Naive thymus-derived CD8-positive, alpha-beta T cell (primary cell): ENCODE measurements around the gene GPR55. TPM values are rescaled to one million over a fixed set of nuclear protein-coding genes. Genes with fewer than 3 reads are reported as not detected.

ENCODE experiments used
- ATAC-seq, 2 donors: fragments of 150-1000 bp; cut with Tn5 transposase in 1 of 2; sonication (Bioruptor Pico), chemical (Tn5 transposase) in 1 of 2; 1 replicate in 1 of 2; 2 replicates in 1 of 2; pipeline ENCODE4 v1.10.0; 2021; ENCODE audit warnings: mild to moderate bottlenecking in 2 of 2, moderate library complexity in 2 of 2
- POLR2A ChIA-PET: fragments of 350-600 bp; sonication (Branson Sonifier 250); formaldehyde crosslinking; loops from one replicate; lab custom pipeline; 2021; ENCODE audit warnings: antibody characterized with exemption; lab: Charles Lee
- DNase-seq, 10 donors: peaks; one replicate each; pipeline versions ENCODE4 v3.0.0 to v3.0.0-alpha.2; 2020 to 2022
- H3K27ac Mint-ChIP-seq, 10 donors: one replicate each; pipeline ENCODE4 v1.8.0; 2020 to 2022; ENCODE audit warnings: mild to moderate bottlenecking in 10 of 10, mixed read lengths in 10 of 10, moderate library complexity in 4 of 10, inconsistent platforms in 1 of 10
- H3K27me3 Mint-ChIP-seq, 5 donors: one replicate each; pipeline ENCODE4 v1.8.0; 2021 to 2022; ENCODE audit warnings: mixed read lengths in 5 of 5
- H3K36me3 Mint-ChIP-seq, 3 donors: one replicate each; pipeline ENCODE4 v1.8.0; 2020 to 2022; ENCODE audit warnings: mixed read lengths in 3 of 3, mild to moderate bottlenecking in 2 of 3, inconsistent platforms in 1 of 3
- H3K4me1 Mint-ChIP-seq, 4 donors: one replicate each; pipeline ENCODE4 v1.8.0; 2021 to 2022; ENCODE audit warnings: mixed read lengths in 4 of 4
- H3K4me3 Mint-ChIP-seq, 10 donors: one replicate each; pipeline ENCODE4 v1.8.0; 2020 to 2022; ENCODE audit warnings: mild to moderate bottlenecking in 10 of 10, mixed read lengths in 10 of 10, moderate library complexity in 6 of 10, inconsistent platforms in 1 of 10
- H3K9me3 Mint-ChIP-seq, 9 donors: one replicate each; pipeline ENCODE4 v1.8.0; 2020 to 2022; ENCODE audit warnings: mixed read lengths in 9 of 9, mild to moderate bottlenecking in 3 of 9, inconsistent platforms in 1 of 9, moderate library complexity in 1 of 9
- polyA plus RNA-seq, 3 donors: library from polyadenylated mRNA; unstranded; fragments of 300-500 nt; fragmentation: Illumina TruSeq; gene quantifications; one replicate each; pipeline ENCODE4 v1.2.3, GENCODE V29; 2021
- total RNA-seq, 8 experiments: library from RNA in 2 of 8; stranded (reverse) in 2 of 8; gene quantifications; one replicate each; pipeline ENCODE4 v1.2.3 and lab custom pipeline; 2021 to 2026

GPR55 gene
- total and polyA plus RNA-seq, 5 experiments from 2014 or later: 1.1 to 10.4 (median 3.2) TPM

DNA sequence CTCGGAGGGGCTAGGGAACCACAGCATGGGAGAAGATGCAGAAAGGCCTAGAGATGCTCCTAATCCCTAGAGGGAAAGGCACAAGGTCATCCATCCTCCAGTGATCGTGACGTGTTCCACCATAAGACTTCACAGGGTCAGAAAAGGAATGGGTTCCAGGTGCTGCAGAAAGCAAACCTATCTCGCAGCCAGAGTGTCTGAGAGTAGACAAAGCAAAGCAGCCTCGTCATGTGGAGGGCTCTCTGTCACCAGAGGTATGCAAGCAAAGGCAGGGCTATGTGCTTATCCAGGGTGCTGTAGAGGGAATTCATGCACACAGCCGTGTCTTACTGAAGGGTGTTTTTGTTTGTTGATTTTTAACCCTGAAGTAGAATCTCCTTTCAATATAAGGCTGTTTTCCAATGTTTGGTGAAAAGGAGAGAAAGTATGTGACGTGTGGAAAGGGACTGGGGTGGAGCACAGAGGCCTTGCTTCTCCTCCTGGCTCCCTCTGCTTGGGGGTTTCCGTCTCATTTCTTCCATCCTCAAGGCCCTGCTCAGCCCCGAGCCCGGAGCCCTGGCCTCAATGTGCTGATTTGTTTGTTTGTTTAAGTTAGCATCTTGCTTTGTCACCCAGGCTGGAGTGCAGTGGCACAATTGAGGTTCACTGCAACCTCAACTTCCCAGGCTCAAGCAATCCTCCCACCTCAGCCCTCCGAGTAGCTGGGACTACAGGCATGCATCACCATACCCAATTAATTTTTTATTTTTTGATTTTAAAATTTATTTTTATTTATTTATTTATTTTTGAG lies 3.0 kb downstream of the GPR55 start:
- H3K9me3 Mint-ChIP-seq: no peaks in the 10 kb centered on the region
- no peaks in the 10 kb centered on the region for H3K36me3 Mint-ChIP-seq
- peak overlapping the region in 7 of 10 donors; percentile 22 to 61 (median 46) for H3K4me3 Mint-ChIP-seq
- no peaks in the 10 kb centered on the region for H3K27me3 Mint-ChIP-seq
- H3K4me1 Mint-ChIP-seq: peaks cover 21 to 65% (median 61%) of the 10 kb centered on the region in 4 donors
- POLR2A ChIA-PET: interaction anchor here (0.9 kb wide), 1 partner anchor 9 kb away, joined by 3 read pairs; no protein-coding TSS in a partner anchor
- DNase-seq (no peak), ATAC-seq (no peak)
- peak overlapping the region in 3 of 10 donors; percentile 31 to 72 (median 40) for H3K27ac Mint-ChIP-seq

DNA sequence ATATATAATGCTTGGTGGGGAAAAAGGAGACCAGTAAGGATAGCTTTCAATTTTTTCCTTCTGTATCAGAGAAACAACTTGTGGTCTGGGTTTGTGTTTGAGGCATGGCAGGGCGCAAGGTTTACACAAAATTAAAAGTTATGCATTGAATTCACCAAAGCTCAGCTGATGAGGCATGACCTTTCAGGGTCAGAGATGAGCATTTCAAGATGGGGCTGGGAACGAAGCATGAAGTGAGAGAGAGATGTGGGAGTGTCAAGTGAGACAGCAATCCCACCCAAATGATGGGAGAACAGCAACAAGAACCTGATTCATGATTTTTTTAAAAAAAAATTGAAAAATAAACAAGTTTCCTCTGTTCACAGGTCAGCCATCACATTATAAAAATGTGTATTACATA lies 4.9 kb downstream of the GPR55 start:
- H3K27ac Mint-ChIP-seq: peak overlapping the region in 4 of 10 donors; percentile 23 to 84 (median 59)
- POLR2A ChIA-PET: no interaction called here
- no peaks in the 10 kb centered on the region for H3K27me3 Mint-ChIP-seq
- ATAC-seq (no peak), DNase-seq (no peak)
- peak overlapping the region in 8 of 10 donors; percentile 9 to 82 (median 40) for H3K4me3 Mint-ChIP-seq
- H3K36me3 Mint-ChIP-seq: no peaks in the 10 kb centered on the region
- H3K9me3 Mint-ChIP-seq: no peaks in the 10 kb centered on the region
- H3K4me1 Mint-ChIP-seq: peaks cover 20 to 67% (median 61%) of the 10 kb centered on the region in 4 donors

DNA sequence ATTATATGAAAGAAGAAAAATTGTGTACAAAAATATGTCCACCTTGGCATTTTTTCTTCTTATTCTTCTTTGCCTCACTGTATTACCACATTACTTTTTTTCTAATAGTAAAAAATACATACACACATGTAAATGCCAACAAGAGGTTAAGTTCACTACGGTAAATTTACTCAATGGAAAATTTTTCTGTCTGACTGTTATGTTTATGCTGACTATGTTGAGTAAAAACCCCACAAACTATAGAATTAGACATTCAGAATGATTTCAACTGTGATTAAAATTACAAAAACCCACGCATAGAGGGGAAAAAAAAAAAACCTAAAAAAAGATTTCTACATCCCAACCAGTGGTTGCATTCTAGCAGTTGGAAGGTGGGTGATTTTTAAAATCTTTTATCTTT lies 5.4 kb downstream of the GPR55 start:
- Mint-ChIP-seq H3K4me3 (peak overlapping the region in 6 of 10 donors; percentile 18 to 82 (median 36)), H3K4me1 (peaks cover 16 to 62% (median 58%) of the 10 kb centered on the region in 4 donors), H3K27ac (peak overlapping the region in 2 of 10 donors; percentile 74 to 84)

DNA sequence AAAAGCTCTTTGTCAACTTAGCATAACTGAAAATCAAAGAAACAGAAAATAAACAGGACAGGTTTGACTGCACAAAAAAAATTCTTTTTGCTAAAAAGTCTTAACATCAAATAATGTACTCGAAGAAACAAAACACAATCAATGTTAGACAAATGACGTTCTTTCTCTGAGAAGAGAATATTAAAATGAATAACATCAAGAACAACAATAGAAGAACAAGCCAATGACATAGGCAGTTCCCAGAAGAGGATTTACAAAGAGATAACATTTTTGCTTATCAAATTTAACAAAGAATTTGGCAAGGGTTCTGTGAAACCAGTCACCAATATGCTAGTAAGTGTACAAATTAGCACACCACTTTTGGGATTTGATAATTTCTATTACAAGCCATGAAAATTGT lies 5.8 kb downstream of the GPR55 start:
- Mint-ChIP-seq H3K9me3 (no peaks in the 10 kb centered on the region), H3K4me1 (peaks cover 16 to 59% (median 56%) of the 10 kb centered on the region in 4 donors), H3K4me3 (peak overlapping the region in 3 of 10 donors; percentile 9 to 71 (median 21)), H3K27ac (peak overlapping the region in 2 of 10 donors; percentile 5 to 57), H3K36me3 (peaks cover 0 to 2% (median 0%) of the 10 kb centered on the region in 3 donors), H3K27me3 (no peaks in the 10 kb centered on the region)
- POLR2A ChIA-PET: interaction anchor here (0.6 kb wide), 1 partner anchor 65 kb away, joined by 3 read pairs; no protein-coding TSS in a partner anchor
- DNase-seq (no peak), ATAC-seq (no peak)

More for the DNA sequence above, 5.4 kb downstream of the GPR55 start:
- DNase-seq (no peak), ATAC-seq (no peak)
- Mint-ChIP-seq H3K27me3 (no peaks in the 10 kb centered on the region), H3K9me3 (no peaks in the 10 kb centered on the region), H3K36me3 (peaks cover 0 to under 1% (median 0%) of the 10 kb centered on the region in 3 donors)
- POLR2A ChIA-PET: no interaction called here

DNA sequence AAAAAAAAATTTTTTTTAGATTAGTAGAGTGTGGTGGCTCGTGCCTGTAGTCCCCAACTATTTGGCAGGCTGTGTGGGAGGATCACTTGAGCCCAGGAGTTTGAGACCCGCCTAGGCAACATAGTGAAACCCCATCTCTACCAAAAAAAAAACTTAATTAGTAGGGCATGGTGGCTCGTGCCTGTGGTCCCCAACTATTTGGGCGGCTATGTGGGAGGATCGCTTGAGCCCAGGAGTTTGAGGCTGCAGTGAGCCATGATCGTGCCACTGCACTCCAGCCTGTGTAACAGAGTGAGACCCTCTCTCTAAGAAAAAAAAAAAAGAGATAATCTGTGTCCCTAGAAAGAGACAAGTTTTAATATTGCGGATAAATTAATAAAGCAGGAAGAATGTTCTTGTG lies 8.8 kb downstream of the GPR55 start:
- Mint-ChIP-seq H3K27ac (no peak overlapping the region), H3K9me3 (no peaks in the 10 kb centered on the region), H3K36me3 (peaks cover 0 to 2% (median 0%) of the 10 kb centered on the region in 3 donors), H3K27me3 (peaks cover 0 to 2% (median 0%) of the 10 kb centered on the region in 5 donors), H3K4me1 (peaks cover 6 to 48% (median 39%) of the 10 kb centered on the region in 4 donors), H3K4me3 (no peak overlapping the region)
- no peak for ATAC-seq
- POLR2A ChIA-PET: no interaction called here
- no peak for DNase-seq

DNA sequence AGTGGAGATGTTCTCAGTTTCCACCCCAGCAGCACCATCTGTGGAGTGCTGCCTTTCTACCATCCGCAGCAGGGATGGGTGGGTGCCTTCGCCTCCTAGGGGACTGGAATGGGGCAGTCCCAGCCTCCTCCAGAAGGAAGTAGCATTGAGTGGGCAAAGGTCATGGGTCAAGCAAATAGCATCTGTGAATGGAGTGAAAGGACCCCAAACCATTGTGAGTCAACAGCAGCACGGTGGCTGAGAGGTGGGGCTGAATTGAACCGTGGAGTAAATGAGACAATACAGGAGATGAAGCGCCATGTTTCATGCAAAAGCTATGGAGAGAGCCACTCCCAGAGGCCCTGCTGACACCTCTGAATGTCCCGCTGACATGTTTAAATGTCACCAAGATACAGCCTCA lies 9.7 kb downstream of the GPR55 start:
- ATAC-seq (no peak), DNase-seq (no peak)
- Mint-ChIP-seq H3K4me3 (no peak overlapping the region), H3K36me3 (peaks cover 0 to 6% (median 2%) of the 10 kb centered on the region in 3 donors), H3K9me3 (no peaks in the 10 kb centered on the region), H3K27ac (peak overlapping the region in 2 of 10 donors; percentile 15 to 29), H3K27me3 (peaks cover 0 to 2% (median 0%) of the 10 kb centered on the region in 5 donors), H3K4me1 (peaks cover 6 to 48% (median 37%) of the 10 kb centered on the region in 4 donors)
- POLR2A ChIA-PET: no interaction called here

DNA sequence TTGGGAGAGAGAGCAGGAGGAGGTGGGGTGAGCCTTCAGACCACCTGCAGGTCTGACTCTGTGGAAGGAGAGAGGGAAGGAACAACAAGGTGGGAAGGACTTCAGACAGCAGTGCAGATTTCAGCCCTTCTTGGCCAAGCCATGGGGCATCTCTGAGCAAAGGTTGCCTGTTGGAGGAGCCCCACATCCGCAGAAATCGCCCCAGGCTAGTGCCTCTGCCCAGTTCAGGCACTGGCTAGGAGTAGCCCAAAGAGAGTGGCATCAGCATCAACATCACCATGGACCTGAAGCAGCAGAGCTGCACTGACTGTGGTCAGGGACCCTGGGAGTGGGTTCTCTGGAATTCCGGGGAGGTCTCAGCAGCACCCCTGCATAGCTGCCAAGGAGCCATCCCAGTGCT lies 10.2 kb downstream of the GPR55 start:
- H3K4me1 Mint-ChIP-seq: peaks cover 9 to 46% (median 34%) of the 10 kb centered on the region in 4 donors
- no peak overlapping the region for H3K4me3 Mint-ChIP-seq
- ATAC-seq (no peak), DNase-seq (no peak)
- POLR2A ChIA-PET: no interaction called here
- peaks cover 0 to 11% (median 2%) of the 10 kb centered on the region in 3 donors for H3K36me3 Mint-ChIP-seq
- H3K27me3 Mint-ChIP-seq: peaks cover 0 to 2% (median 0%) of the 10 kb centered on the region in 5 donors
- H3K27ac Mint-ChIP-seq: peak overlapping the region in 3 of 10 donors; percentile 72 to 84 (median 73)
- no peaks in the 10 kb centered on the region for H3K9me3 Mint-ChIP-seq

DNA sequence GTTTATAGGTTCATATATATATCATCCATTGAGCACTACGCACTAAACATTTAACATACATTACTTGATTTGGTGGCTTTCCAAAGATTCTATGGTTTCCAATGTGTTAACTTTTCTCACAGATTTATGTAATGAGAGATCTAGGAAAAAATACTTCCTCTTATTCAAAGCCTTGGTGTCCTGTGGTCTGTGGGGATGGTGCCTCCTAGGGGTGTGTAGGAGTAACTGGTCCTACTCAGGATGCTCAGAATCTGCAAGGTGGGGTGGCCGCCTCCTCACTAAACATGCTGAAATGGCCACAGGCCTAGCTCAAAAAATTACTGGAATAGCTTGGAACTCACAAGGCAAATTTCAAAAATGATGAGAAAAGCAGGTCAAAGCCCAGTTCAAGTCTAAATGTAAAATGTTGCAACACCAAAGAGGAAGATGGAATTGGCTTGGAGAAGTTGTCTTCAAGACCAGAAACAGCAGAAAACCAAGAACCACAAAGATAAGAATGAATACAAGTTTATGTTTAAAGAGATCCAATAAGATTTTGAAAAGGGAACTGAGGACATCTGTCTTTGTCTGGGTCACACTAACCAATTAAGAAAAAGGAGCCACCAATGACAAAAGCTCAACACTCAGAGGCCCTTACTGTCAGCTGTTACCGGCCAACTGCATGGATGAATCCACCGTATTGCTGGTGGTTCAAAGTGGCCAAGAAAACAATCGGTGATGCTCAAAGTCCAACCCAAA lies 11.5 kb downstream of the GPR55 start:
- peaks cover 0 to 18% (median 11%) of the 10 kb centered on the region in 3 donors for H3K36me3 Mint-ChIP-seq
- H3K27me3 Mint-ChIP-seq: peaks cover 0 to 2% (median 0%) of the 10 kb centered on the region in 5 donors
- peak in 5 of 10 donors; percentile 32 to 74 (median 42) for DNase-seq
- H3K27ac Mint-ChIP-seq: peak overlapping the region in 3 of 10 donors; percentile 36 to 45 (median 43)
- ATAC-seq: peak; percentile 68 to 83
- H3K4me1 Mint-ChIP-seq: peaks cover 15 to 57% (median 36%) of the 10 kb centered on the region in 4 donors
- no peak overlapping the region for H3K4me3 Mint-ChIP-seq
- no peaks in the 10 kb centered on the region for H3K9me3 Mint-ChIP-seq
- POLR2A ChIA-PET: interaction anchor here (1.2 to 1.4 kb wide), 2 partner anchors 11 to 49 kb away, joined by 3 to 5 read pairs; partner anchors contain the start of genes GPR55 and ITM2C

DNA sequence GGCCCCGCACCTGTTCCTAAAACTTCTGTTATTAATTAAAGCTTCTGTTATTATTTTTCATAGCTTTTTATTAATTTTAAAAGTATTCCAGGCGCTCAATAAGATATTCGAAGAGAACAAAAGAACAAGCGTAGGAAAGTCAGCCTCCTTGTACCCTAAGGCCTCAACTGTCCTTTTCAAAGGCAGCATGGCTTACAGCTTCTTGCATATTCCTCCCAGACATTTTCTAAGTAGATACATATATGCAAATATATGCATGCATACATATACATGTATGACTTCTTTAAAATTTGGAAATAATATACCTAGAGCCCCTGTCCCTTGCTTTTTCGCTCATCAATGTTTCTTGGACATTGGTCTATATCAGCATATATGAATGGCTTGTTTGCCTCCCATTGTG lies 12.3 kb downstream of the GPR55 start:
- Mint-ChIP-seq H3K4me1 (peaks cover 18 to 55% (median 35%) of the 10 kb centered on the region in 4 donors), H3K27me3 (peaks cover 0 to 2% (median 0%) of the 10 kb centered on the region in 5 donors), H3K36me3 (peaks cover 0 to 21% (median 11%) of the 10 kb centered on the region in 3 donors), H3K9me3 (no peaks in the 10 kb centered on the region), H3K4me3 (no peak overlapping the region), H3K27ac (no peak overlapping the region)
- no peak for DNase-seq
- ATAC-seq: no peak
- POLR2A ChIA-PET: interaction anchor here (0.7 to 1.4 kb wide), 3 partner anchors 10 to 48 kb away, joined by 3 to 5 read pairs (median 3); partner anchors contain the start of genes GPR55 and ITM2C

DNA sequence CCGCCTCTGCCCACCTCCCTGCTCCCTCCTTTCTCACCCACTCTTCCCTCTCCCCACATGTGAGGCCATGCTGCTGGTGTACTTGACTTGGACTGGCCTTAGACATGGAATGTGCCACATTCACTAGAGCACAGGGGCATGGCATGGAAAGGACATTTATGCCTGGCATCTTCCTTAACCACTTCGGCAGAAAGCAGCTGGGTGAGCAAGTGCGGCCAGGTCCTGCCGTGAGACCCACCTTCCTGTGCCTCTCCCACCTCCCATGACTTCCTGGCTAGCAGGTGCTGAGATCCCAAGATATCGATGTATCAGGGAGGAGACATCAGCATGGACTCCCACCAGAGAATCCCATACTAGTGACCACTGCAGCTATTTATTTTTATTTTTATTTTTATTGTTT lies 13.0 kb downstream of the GPR55 start:
- no peak overlapping the region for H3K4me3 Mint-ChIP-seq
- ATAC-seq: no peak
- POLR2A ChIA-PET: interaction anchor here (1.0 to 1.2 kb wide), 2 partner anchors 10 to 47 kb away, joined by 3 read pairs; partner anchors contain the start of gene ITM2C
- H3K9me3 Mint-ChIP-seq: no peaks in the 10 kb centered on the region
- H3K27ac Mint-ChIP-seq: peak overlapping the region in 1 of 10 donors; percentile 8
- peaks cover 0 to 2% (median 0%) of the 10 kb centered on the region in 5 donors for H3K27me3 Mint-ChIP-seq
- H3K36me3 Mint-ChIP-seq: peaks cover 0 to 21% (median 11%) of the 10 kb centered on the region in 3 donors
- no peak for DNase-seq
- peaks cover 18 to 55% (median 34%) of the 10 kb centered on the region in 4 donors for H3K4me1 Mint-ChIP-seq

DNA sequence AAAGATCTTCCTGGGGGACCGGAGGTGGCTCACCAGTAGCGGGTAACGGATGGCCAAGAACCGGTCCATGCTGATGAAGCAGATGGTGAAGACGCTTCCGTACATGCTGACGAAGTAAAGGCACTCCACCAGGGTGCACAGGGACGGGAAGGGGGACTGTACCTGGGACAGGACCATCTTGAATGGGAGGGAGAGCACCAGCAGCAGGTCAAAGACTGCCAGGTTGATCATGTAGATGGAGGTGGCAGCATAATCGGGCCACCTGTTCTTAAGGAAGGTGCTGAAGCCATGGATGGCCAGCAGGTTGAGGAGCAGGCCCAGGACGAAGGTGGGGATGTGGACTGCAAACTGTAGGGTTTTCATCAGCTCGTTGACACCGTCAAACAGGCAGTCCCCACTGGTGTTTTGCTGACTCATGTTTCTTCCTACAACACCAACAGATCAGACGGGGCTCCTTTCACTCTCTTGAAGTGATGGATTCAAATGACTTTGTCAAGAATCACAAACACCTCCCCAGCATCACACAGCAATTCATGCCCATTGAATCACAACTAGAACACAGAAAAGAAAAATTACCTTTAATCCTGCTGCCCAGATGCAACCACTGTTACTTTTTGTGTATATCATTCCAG lies 14.4 kb downstream of the GPR55 start:
- Mint-ChIP-seq H3K9me3 (no peaks in the 10 kb centered on the region), H3K27ac (peak overlapping the region in 4 of 10 donors; percentile 11 to 63 (median 48)), H3K27me3 (peaks cover 0 to 2% (median 0%) of the 10 kb centered on the region in 5 donors), H3K36me3 (peaks cover 0 to 21% (median 11%) of the 10 kb centered on the region in 3 donors), H3K4me3 (no peak overlapping the region), H3K4me1 (peaks cover 25 to 63% (median 39%) of the 10 kb centered on the region in 4 donors)
- DNase-seq (no peak), ATAC-seq (no peak)
- POLR2A ChIA-PET: no interaction called here
